DND-41 (cell line): ENCODE data around the gene SYNDIG1L.

Experiments used
- ATAC-seq: fragments of 200-7000 bp; cut with Tn5 transposase; 3 replicates; pipeline ENCODE4 v1.9.1; 2021; ENCODE audit warnings: low read depth; ENCODE audit not compliant: insufficient read depth
- DNase-seq: peaks from one replicate; pipeline ENCODE4 v3.0.0-alpha.2; 2020
- H2AFZ ChIP-seq: 2 replicates; pipeline ENCODE4 v1.6.0; 2012; ENCODE audit warnings: low read depth, low read length
- H3K27ac ChIP-seq: 2 replicates; pipeline ENCODE4 v1.5.1; 2012; ENCODE audit warnings: low read length, inconsistent platforms
- H3K27me3 ChIP-seq: fragments of 200-600 bp; sonication (generic); 2 replicates; pipeline ENCODE4 v1.6.0; 2012; ENCODE audit warnings: low read length, mild to moderate bottlenecking, inconsistent platforms; ENCODE audit not compliant: insufficient read depth, poor library complexity
- H3K36me3 ChIP-seq: 2 replicates; pipeline ENCODE4 v1.5.1; 2012; ENCODE audit warnings: low read length, inconsistent platforms; ENCODE audit not compliant: insufficient read depth
- H3K4me1 ChIP-seq: 2 replicates; pipeline ENCODE4 v1.5.1; 2012; ENCODE audit warnings: mild to moderate bottlenecking, low read length; ENCODE audit not compliant: insufficient read depth
- H3K4me2 ChIP-seq: 2 replicates; pipeline ENCODE4 v1.6.0; 2012; ENCODE audit warnings: mild to moderate bottlenecking, moderate library complexity, low read length, inconsistent platforms; ENCODE audit not compliant: insufficient read depth
- H3K4me3 ChIP-seq, 2 experiments: fragments of 200-600 bp in 1 of 2; shearing (Covaris generic) in 1 of 2; 2 replicates each; pipeline ENCODE4 v1.5.1; 2012 to 2016; ENCODE audit warnings: inconsistent platforms in 2 of 2, low read length in 2 of 2, mild to moderate bottlenecking in 2 of 2, low read depth in 1 of 2, moderate library complexity in 1 of 2
- H3K79me2 ChIP-seq: 2 replicates; pipeline ENCODE4 v1.6.0; 2012; ENCODE audit warnings: low read length, inconsistent platforms; ENCODE audit not compliant: insufficient read depth
- H3K9ac ChIP-seq: 2 replicates; pipeline ENCODE4 v1.6.0; 2012; ENCODE audit warnings: low read depth, mild to moderate bottlenecking, inconsistent platforms, low read length, moderate library complexity
- H3K9me3 ChIP-seq: 2 replicates; pipeline ENCODE4 v1.5.1; 2012; ENCODE audit warnings: low read length, moderate library complexity, mild to moderate bottlenecking, inconsistent platforms; ENCODE audit not compliant: insufficient read depth, severe bottlenecking
- H4K20me1 ChIP-seq: 2 replicates; pipeline ENCODE4 v1.6.0; 2012; ENCODE audit warnings: low read length; ENCODE audit not compliant: insufficient read depth
- EZH2 ChIP-seq: IDR thresholded peaks from 3 replicates; pipeline ENCODE4 v1.6.1; 2012; ENCODE audit warnings: borderline replicate concordance, low read depth, mild to moderate bottlenecking, moderate library complexity, low read length, inconsistent platforms; ENCODE audit not compliant: severe bottlenecking
- TF ChIP-seq, protein P1 (sequence below): IDR thresholded peaks from 2 replicates; pipeline ENCODE4 v1.5.1; 2012; ENCODE audit warnings: borderline replicate concordance, low read length, moderate library complexity, mild to moderate bottlenecking; ENCODE audit not compliant: poor library complexity, severe bottlenecking; ENCODE audit errors: extremely low read depth

The SYNDIG1L gene

DNA sequence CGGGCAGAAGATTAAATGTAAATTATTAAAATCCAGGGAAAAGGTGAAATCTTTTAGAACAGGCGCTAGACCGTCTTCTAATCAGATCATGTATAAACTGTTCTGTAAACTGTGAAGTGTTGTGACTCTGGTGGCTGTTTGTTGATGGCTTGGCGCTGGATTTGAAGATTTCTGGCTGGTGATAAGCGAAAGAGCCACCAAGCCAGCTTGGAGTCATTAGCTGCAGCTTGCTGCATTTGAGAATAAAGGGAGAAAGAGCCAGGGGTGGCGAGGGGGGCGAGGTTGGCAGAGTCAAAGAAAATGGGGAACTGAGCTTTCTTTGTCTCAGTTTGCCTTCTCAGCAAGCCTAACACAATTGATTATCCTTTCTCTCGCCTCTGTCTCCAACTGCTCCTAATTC lies 8.0 kb downstream of the SYNDIG1L start:
- TF ChIP-seq, protein P1, sequence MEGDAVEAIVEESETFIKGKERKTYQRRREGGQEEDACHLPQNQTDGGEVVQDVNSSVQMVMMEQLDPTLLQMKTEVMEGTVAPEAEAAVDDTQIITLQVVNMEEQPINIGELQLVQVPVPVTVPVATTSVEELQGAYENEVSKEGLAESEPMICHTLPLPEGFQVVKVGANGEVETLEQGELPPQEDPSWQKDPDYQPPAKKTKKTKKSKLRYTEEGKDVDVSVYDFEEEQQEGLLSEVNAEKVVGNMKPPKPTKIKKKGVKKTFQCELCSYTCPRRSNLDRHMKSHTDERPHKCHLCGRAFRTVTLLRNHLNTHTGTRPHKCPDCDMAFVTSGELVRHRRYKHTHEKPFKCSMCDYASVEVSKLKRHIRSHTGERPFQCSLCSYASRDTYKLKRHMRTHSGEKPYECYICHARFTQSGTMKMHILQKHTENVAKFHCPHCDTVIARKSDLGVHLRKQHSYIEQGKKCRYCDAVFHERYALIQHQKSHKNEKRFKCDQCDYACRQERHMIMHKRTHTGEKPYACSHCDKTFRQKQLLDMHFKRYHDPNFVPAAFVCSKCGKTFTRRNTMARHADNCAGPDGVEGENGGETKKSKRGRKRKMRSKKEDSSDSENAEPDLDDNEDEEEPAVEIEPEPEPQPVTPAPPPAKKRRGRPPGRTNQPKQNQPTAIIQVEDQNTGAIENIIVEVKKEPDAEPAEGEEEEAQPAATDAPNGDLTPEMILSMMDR = no peak
- TF ChIP-seq EZH2 = no peak
- ATAC-seq (no peak), DNase-seq (no peak)

GRCh38 chr14:74417611-74418010 lies 8.4 kb downstream of the SYNDIG1L start:
- no peak overlapping the region for H3K9ac ChIP-seq
- H3K27ac ChIP-seq = no peak overlapping the region
- peaks cover 24% of the 10 kb centered on the region for H3K27me3 ChIP-seq
- H3K4me1 ChIP-seq = no peaks in the 10 kb centered on the region
- H3K4me2 ChIP-seq = no peak overlapping the region
- no peak for TF ChIP-seq EZH2
- TF ChIP-seq, protein P1 = no peak
- DNase-seq (no peak), ATAC-seq (no peak)
- H4K20me1 ChIP-seq = no peaks in the 10 kb centered on the region
- H2AFZ ChIP-seq = no peak overlapping the region
- no peaks in the 10 kb centered on the region for H3K79me2 ChIP-seq
- H3K36me3 ChIP-seq = no peaks in the 10 kb centered on the region
- no peak overlapping the region for H3K4me3 ChIP-seq
- no peaks in the 10 kb centered on the region for H3K9me3 ChIP-seq

More for the DNA sequence above, 8.0 kb downstream of the SYNDIG1L start:
- Histone ChIP-seq H3K9ac (no peak overlapping the region), H3K27ac (no peak overlapping the region), H3K9me3 (no peaks in the 10 kb centered on the region), H3K27me3 (peaks cover 24% of the 10 kb centered on the region), H3K4me1 (no peaks in the 10 kb centered on the region), H3K79me2 (no peaks in the 10 kb centered on the region), H3K4me3 (no peak overlapping the region), H4K20me1 (no peaks in the 10 kb centered on the region), H2AFZ (no peak overlapping the region), H3K4me2 (no peak overlapping the region), H3K36me3 (no peaks in the 10 kb centered on the region)

DNA sequence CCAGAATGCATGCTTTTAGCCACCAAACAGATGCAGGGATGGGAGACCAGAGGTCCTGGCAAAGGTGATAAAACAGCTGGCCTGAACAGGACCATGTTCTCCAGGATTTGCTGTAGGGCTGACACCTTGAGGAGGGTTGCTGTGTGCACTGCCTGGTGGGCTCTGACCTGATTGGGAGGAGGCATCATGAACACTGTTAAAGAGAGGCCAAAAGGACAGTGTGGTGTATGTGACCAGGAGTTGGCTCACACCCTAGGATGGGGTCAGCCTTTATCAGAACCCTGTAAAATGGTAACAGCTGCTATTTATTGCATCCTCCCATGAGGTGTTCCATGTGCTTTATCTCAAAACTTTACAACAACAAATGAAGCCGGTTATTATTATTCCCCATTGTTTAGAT lies 8.8 kb downstream of the SYNDIG1L start:
- TF ChIP-seq, protein P1 = no peak
- no peaks in the 10 kb centered on the region for H3K4me1 ChIP-seq
- H2AFZ ChIP-seq = no peak overlapping the region
- H3K4me3 ChIP-seq = no peak overlapping the region
- H3K36me3 ChIP-seq = no peaks in the 10 kb centered on the region
- H3K27me3 ChIP-seq = peaks cover 24% of the 10 kb centered on the region
- DNase-seq (no peak), ATAC-seq (no peak)
- no peaks in the 10 kb centered on the region for H4K20me1 ChIP-seq
- no peaks in the 10 kb centered on the region for H3K9me3 ChIP-seq
- H3K9ac ChIP-seq = no peak overlapping the region
- H3K4me2 ChIP-seq = no peak overlapping the region
- no peaks in the 10 kb centered on the region for H3K79me2 ChIP-seq
- no peak overlapping the region for H3K27ac ChIP-seq

- Histone ChIP-seq H3K9ac (no peak overlapping the region), H4K20me1 (no peaks in the 10 kb centered on the region), H3K27ac (no peak overlapping the region), H3K4me3 (no peak overlapping the region), H3K9me3 (no peaks in the 10 kb centered on the region), H2AFZ (no peak overlapping the region), H3K4me2 (no peak overlapping the region), H3K36me3 (no peaks in the 10 kb centered on the region), H3K4me1 (no peaks in the 10 kb centered on the region), H3K79me2 (no peaks in the 10 kb centered on the region), H3K27me3 (peaks cover 24% of the 10 kb centered on the region)
- TF ChIP-seq EZH2 = no peak
- TF ChIP-seq, protein P1 = no peak
- DNase-seq (no peak), ATAC-seq (no peak)
Measured at GRCh38 chr14:74415115-74415437, 10.9 kb downstream of the SYNDIG1L start.
